ENCODE measurements around the gene AP2A2. TPM values are rescaled to one million over a fixed set of nuclear protein-coding genes. Genes with fewer than 3 reads are reported as not detected.

Gene AP2A2
- total RNA-seq, 1 experiment from 2014 or later = 123 TPM

GRCh38 chr11:931385-931784 lies 5.7 kb downstream of the AP2A2 start:
- Histone ChIP-seq H3K9me3 (ENCODE audit: control insufficient read depth, insufficient read depth, low read depth, low read length) (no peaks in the 10 kb centered on the region), H3K4me1 (ENCODE audit: control insufficient read depth, insufficient read depth, low read length) (peaks cover 16% of the 10 kb centered on the region; the same call in 1 of the 2 replicates), H3K27me3 (ENCODE audit: control insufficient read depth, insufficient read depth, low read length) (no peaks in the 10 kb centered on the region), H3K36me3 (ENCODE audit: control insufficient read depth, insufficient read depth, low read length) (no peaks in the 10 kb centered on the region), H3K4me3 (ENCODE audit: low read depth in 2 of 2, low read length in 2 of 2) (no peak overlapping the region), H3K27ac (ENCODE audit: low read length) (no peak overlapping the region)
- TF ChIP-seq, protein P1, sequence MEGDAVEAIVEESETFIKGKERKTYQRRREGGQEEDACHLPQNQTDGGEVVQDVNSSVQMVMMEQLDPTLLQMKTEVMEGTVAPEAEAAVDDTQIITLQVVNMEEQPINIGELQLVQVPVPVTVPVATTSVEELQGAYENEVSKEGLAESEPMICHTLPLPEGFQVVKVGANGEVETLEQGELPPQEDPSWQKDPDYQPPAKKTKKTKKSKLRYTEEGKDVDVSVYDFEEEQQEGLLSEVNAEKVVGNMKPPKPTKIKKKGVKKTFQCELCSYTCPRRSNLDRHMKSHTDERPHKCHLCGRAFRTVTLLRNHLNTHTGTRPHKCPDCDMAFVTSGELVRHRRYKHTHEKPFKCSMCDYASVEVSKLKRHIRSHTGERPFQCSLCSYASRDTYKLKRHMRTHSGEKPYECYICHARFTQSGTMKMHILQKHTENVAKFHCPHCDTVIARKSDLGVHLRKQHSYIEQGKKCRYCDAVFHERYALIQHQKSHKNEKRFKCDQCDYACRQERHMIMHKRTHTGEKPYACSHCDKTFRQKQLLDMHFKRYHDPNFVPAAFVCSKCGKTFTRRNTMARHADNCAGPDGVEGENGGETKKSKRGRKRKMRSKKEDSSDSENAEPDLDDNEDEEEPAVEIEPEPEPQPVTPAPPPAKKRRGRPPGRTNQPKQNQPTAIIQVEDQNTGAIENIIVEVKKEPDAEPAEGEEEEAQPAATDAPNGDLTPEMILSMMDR (IDR thresholded peaks at IDR 0.05) = no peak
- CTCF ChIA-PET = no interaction called here
- intact Hi-C loops (cut with micrococcal nuclease; ENCODE audit: unreplicated experiment) = no loop called here
- in situ Hi-C loops (cut with HindIII; ENCODE audit: low pct_unique_long_range_greater_than_20kb, low sequenced_read_pairs) = no loop called here
- DNase-seq (ENCODE audit: low read depth, low spot score) = no peak
- POLR2A ChIA-PET = no interaction called here
- ATAC-seq = no peak
- no TSS peak for BruUV-seq (replicated peaks)

- in situ Hi-C loops (cut with HindIII; ENCODE audit: low pct_unique_long_range_greater_than_20kb, low sequenced_read_pairs) = no loop called here
- POLR2A ChIA-PET = no interaction called here
- DNase-seq (ENCODE audit: low read depth, low spot score) (no peak), ATAC-seq (no peak)
- H3K9me3 ChIP-seq (ENCODE audit: control insufficient read depth, insufficient read depth, low read depth, low read length) = no peaks in the 10 kb centered on the region
- intact Hi-C loops (cut with micrococcal nuclease; ENCODE audit: unreplicated experiment) = no loop called here
- H3K27me3 ChIP-seq (ENCODE audit: control insufficient read depth, insufficient read depth, low read length) = no peaks in the 10 kb centered on the region
- no peak overlapping the region for H3K27ac ChIP-seq (ENCODE audit: low read length)
- BruUV-seq (replicated peaks) = no TSS peak
- TF ChIP-seq, protein P1 (IDR thresholded peaks at IDR 0.05) = no peak
- TF ChIP-seq, protein P2, sequence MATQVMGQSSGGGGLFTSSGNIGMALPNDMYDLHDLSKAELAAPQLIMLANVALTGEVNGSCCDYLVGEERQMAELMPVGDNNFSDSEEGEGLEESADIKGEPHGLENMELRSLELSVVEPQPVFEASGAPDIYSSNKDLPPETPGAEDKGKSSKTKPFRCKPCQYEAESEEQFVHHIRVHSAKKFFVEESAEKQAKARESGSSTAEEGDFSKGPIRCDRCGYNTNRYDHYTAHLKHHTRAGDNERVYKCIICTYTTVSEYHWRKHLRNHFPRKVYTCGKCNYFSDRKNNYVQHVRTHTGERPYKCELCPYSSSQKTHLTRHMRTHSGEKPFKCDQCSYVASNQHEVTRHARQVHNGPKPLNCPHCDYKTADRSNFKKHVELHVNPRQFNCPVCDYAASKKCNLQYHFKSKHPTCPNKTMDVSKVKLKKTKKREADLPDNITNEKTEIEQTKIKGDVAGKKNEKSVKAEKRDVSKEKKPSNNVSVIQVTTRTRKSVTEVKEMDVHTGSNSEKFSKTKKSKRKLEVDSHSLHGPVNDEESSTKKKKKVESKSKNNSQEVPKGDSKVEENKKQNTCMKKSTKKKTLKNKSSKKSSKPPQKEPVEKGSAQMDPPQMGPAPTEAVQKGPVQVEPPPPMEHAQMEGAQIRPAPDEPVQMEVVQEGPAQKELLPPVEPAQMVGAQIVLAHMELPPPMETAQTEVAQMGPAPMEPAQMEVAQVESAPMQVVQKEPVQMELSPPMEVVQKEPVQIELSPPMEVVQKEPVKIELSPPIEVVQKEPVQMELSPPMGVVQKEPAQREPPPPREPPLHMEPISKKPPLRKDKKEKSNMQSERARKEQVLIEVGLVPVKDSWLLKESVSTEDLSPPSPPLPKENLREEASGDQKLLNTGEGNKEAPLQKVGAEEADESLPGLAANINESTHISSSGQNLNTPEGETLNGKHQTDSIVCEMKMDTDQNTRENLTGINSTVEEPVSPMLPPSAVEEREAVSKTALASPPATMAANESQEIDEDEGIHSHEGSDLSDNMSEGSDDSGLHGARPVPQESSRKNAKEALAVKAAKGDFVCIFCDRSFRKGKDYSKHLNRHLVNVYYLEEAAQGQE (IDR thresholded peaks at IDR 0.05; ENCODE audit: insufficient read depth in 1 of 2, low read depth in 2 of 2, low read length in 1 of 2) = no peak
- TF ChIP-seq SIN3A (IDR thresholded peaks at IDR 0.05; ENCODE audit: borderline replicate concordance, insufficient read depth, low read depth, low read length) = no peak
- no peak for TF ChIP-seq TCF7L2 (IDR thresholded peaks at IDR 0.05; ENCODE audit: low read depth, low read length)
- no peak for TF ChIP-seq POLR2AphosphoS5 (IDR thresholded peaks at IDR 0.05; ENCODE audit: low read depth, low read length)
- CTCF ChIA-PET = no interaction called here
- peaks cover 9% of the 10 kb centered on the region; the same call in 1 of the 2 replicates for H3K4me1 ChIP-seq (ENCODE audit: control insufficient read depth, insufficient read depth, low read length)
- H3K36me3 ChIP-seq (ENCODE audit: control insufficient read depth, insufficient read depth, low read length) = no peaks in the 10 kb centered on the region
- no peak overlapping the region for H3K4me3 ChIP-seq (ENCODE audit: low read depth in 2 of 2, low read length in 2 of 2)
Observed at GRCh38 chr11:932435-932834, 6.8 kb downstream of the AP2A2 start.
